ENCODE measurements around the gene LRP1B.

Gene LRP1B

DNA sequence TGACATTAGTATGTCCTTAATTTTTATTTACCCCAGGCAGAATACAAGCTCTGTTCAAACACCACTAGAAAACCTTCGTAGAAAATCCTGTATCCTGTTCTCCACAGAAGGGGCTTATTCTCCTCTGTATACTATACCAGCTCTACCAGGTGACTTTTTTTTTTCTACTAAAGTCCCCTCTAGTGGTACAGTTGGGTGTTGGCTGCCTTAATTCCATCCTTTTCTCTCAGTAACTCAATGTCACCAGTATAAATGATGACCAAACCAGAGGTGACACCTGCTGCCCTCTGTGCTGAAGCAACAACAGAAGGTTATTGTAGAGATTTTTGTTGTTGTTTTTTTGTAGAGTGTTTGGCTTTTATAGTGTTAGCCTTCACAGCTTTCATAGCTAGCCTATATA, 1322.0 kb downstream of the LRP1B start:
- no peak for DNase-seq (ENCODE audit: low spot score)

DNA sequence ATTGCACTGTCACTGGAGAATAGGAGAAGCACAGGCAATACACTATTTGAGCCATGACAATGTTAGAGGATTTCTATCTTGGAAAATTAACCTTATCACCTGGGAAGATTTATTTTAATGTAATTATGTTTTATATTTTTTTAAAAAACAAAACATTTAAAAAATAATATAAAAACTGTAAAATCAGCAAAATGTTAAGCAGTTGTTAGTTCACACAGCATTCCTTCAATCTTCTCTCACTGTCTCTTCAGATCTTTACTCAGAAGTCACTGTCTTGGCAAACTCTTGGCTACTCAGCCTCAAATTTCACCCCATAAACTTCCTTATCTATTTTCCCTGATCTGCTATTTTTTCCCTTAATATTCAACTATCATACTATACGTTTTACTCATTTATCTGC, 1322.6 kb downstream of the LRP1B start:
- DNase-seq (ENCODE audit: low spot score): no peak

DNA sequence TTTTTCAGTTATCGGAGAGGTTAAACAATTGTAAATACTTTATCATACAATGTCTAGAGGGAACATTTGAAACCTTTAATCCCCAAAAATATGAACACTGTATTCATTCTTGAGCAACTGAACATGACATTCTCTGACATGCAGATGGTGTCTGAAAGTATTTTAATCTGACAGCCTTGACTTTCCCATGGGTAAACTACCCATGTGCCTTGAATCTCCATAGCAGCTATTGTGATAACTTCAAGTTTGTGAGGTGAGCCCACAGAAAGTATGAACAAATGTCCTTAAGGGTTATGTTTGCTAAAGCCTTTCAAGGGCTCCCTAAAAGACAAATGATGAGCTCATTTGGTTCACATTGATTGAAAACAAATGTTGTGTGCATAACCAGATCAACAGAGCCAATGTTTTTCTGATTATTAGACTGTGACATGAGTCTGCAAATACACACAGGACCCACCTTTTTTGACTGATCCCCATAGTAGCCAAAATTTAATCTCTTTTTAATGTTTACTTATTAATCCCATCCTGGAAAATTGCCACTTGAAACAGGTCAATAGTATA, 1326.0 kb downstream of the LRP1B start:
- no peak for DNase-seq (ENCODE audit: low spot score)

DNA sequence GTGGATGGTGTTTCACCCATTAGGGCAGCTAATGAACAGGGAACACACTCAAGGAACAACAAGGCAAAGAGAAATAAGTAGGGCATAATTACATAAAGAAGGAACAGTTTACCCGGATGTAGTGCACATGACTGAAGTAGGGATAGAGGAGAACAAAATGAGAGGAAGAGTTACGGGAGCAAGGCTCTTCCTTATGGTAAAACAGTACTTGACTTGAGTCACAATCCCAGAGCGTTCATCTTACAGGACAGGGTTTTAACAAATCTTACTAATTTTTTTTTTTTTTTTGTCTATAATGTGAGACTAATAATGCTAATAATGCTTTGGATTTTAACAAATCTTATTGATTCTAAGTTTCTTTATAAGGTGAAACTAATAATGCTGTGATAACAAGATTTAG, 1329.5 kb downstream of the LRP1B start:
- no peak for DNase-seq (ENCODE audit: low spot score)

DNA sequence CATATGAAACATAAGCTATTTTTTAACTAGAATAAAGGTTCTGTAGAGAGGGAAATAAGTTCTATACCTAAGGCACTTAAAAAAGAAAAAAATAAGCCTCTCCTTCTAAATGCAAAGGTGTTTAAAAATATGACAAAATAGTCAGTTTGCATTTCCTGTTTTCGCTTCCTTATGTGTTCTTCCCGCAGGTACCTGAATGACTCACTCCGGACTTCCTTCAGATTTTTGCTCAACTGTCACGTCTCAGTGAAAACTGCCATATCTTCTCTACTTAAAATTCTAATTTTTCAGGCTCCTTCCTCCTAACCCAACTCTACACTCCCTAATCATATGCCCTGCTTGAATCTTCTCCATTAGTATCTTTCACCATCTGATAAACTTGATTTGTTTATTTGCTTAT, 1333.1 kb downstream of the LRP1B start:
- no peak for DNase-seq (ENCODE audit: low spot score)

DNA sequence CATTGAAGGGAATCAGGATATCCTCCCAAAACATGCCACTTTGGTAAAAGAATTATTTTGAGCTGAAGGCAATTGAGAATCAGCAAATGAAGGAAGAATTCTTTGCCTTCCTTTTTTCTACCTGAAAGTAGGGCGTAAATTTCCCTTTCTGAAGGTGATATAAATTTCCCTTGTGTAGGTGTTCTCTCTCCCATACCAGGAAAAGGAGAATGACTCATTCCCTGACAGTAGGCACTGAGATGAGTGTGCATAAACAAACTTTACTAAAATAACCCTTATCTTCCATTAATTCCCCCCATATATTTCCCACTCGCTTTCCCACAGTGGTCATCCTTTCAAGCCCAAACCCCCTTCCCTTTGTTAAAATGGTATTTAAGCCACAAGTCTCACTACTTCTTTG, 1339.0 kb downstream of the LRP1B start:
- no peak for DNase-seq (ENCODE audit: low spot score)

DNA sequence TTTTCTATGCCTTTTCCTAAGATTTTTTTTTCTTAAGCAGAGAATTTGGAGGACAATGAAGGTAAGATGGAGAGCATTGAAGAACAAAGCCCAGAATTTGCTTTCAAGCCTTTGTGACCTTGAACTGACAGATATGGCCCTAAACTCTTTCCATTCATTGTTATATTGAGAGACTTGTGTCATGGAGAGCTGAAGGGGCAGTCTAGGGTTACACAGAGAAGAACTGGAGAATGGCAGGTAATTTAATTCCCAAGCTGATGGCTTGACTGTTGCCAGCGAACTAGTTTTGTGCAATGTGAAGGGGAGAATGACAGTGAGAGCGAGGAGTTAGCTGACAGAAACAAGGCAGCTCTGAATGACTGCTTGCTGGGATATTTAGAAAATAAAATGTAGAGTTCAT, 1344.2 kb downstream of the LRP1B start:
- no peak for DNase-seq (ENCODE audit: low spot score)

DNA sequence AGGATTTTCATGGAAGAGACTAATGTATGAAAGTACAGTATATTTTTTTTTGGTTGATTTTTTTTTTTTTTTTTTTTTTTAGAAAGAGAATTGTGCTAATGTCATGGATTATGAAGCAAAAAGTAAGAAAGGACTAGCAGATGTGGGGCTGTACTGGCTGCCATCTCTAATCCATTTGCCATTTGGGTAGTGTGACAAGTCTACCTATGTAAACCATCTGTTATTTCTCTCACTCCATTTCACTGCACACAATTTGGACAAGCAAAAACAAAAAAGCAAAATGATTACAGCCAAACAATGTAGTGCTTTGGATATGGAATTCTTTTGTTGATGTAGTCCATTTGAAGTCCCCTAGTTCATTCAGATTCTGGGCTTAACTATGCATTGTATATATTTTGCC, 1355.4 kb downstream of the LRP1B start:
- DNase-seq (ENCODE audit: low spot score): no peak

DNA sequence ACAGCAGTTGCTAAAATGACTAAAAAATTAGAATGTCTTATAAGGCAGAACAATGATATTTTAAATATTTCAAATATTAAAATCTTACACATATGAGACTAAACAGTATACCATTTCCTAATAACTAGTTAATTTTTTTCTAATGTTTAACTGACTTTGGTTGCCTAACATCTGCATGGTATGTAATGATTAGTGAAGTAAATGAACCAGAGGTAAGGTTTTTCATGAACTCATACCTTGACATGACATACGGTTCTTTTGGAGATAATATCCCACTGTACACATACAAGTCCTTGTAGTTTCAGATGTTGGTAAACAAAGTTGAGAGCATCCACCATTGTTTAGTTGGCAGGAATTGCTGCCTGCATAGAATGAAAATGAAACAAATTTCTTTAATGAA, 1360.2 kb downstream of the LRP1B start:
- DNase-seq (ENCODE audit: low spot score): no peak

DNA sequence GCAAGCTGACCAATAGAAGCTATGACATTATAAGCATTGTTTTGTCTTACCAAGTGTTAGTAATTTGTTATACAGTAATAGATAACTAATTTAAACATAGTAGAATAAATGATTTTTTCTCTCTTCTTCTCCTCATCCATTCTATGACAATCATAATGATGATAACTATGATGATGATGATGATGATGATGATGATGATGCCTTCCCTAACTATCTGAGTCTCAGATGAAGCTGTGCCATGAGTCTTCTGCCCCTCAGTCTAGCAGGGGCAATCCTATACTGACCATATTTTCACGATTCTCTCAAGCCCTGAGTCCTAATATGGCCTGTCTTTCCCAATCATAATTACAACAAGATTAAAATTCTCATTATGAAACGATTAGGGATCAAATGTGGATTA, 1369.0 kb downstream of the LRP1B start:
- no peak for DNase-seq (ENCODE audit: low spot score)

DNA sequence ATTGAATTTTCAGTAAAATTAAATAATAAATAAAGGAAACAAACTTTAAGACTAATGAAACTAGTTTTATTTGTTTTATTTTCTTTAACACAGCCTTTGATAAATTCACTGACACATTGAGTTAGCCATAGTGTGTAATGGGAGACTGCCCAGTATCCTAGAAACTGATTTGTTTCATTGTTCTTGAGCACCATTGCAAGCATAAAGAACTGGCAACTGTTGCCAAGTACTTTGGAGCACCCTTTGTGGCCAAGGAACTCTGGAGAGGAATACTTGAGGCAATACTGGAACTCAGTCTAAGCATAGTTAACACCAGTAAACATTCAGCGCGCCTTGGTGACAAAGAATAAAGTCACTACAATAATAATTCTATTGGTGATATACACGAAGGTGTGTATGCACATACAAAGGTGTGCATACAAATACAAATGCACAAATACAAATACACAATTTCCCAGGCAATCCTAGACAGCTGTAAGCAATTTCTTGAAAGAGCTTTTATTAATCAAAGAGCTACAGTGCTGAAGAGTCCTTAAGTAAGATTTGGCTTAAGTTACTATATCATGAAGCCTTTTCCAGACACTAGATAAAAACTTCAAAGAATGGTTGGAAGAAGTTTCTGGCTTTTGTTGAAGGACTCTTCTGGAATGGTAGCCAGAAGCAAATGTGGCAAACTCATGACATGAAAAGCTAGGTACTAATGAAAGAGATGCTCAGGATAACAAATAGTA, 1371.2 kb downstream of the LRP1B start:
- DNase-seq (ENCODE audit: low spot score): no peak

DNA sequence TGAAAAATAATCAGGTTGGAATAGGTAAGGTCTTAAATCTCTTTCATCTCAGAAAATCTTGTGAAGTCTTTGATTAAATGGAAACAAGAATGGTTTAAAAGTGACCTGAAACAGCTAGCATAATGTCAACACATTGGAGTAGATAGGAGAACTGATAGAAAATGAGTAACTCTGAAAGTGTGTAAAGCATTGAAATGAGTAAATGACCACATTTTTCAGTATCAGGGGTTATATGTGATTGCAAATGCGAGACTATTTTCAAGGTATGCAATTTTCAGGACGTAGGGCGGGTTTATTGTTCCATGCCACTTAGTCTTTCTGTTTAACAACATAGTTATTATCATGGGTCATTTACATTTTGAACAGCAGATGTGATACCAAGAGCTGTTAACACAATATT, 1383.2 kb downstream of the LRP1B start:
- no peak for DNase-seq (ENCODE audit: low spot score)

DNA sequence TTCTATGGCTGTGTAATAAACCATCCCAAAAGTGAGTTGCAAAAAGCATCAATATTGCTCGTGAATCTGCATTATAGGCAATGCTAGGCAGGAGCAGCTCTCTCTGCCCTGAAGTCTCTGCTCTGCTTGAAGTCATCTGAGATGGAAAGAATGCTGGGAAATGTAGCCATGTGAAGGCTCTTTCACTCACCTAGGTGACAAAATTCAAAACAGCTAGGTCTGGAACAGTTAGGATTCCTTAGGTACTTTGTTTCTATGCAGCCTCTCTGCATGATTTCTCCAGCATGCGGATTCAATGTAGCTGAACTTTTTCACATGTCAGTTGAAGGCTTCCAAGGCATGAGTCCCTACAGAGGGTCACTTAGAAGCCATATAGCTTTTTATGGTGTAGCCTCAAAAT, 1383.7 kb downstream of the LRP1B start:
- DNase-seq (ENCODE audit: low spot score): no peak

DNA sequence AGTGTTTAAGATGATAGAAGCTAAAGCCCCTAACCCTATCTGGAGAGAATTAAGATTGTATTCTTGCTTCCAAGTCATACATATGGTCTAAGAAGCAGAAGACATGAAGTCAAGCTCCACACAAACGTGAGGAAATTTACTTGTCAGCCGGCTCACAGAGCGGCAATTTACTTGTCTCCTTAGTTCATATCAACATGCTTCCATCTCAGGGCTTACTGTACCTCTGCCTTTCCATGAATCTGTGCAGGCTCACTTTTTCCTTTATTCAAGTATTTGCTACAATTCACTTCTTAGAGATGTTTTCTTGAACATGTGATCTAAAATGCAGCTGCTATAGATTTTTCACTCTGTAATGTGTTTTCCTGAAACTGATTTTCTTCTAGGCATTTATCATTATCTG, 1386.4 kb downstream of the LRP1B start:
- no peak for DNase-seq (ENCODE audit: low spot score)

DNA sequence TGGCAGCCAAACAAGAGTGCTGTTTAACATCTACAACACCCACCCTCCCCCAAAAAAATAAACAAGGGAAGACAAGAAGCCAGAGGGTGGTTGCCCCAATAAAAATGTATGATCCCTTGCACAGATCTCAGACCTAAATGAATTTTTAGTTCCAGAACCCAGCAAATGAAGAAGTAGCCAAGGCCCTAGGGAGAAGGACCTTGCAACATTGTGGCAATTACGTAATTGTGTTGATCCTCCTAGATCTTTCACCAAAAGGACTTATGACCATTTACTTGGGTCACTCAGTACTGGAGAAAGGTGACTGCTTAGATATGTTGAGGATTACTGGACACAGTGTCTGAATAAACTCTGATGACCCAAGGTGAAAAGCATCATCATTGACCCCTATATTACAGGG, 1393.8 kb downstream of the LRP1B start:
- DNase-seq (ENCODE audit: low spot score): no peak

DNA sequence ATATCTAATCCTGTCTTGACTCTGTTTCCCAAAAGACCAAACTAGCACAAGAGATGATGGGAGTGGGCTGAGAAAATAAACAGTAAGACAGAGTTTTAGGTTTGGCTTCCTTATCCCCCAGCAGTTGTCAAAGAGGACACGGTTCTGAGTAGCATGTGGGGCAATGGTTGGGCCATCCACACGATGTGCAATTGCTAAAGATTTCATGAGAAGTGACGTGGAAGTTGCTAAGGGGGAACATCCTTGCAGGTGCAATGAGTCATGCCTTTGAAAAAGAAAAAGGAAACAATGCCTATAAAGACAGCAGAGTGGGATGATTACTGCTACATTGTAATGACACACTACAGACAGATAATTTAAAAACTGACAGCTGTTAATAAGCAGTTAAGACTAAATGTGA, 1395.8 kb downstream of the LRP1B start:
- DNase-seq (ENCODE audit: low spot score): no peak

DNA sequence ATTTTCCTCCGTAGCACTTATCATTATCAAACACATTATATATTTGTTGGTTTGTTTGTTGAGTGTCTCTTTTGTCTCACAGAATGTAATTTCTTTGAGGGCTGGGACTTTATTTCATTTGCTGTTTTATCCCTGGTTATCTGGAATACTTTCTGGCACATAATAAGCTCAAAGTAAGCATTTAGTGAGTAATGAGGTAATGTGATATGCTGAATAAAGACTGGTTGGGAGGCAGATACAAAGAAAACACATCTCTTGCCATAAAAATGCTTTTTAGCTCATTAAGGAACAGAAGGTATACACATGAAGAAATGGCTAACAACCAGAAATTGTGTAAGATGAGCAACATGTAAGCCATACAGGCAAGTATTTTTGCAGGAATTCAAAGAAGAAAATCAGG, 1411.8 kb downstream of the LRP1B start:
- DNase-seq (ENCODE audit: low spot score): no peak

DNA sequence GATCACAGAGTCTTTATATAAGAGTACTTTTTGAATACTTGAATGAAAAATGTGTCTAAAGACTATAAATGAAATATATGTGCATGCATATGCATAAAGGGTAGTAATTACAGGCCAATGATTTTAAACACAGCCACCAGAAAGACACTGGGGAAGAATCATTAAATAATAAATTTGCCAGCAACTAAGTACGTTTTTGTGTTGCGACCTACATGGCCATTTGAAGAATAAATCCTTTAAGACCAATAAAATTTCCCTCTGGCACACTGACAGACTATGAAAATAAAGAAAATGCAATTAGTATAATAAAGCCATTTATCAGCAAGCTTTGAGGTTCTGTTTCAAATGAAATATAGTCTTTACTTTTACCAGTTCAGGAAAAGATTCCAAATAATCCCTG, 1413.3 kb downstream of the LRP1B start:
- DNase-seq (ENCODE audit: low spot score): no peak

DNA sequence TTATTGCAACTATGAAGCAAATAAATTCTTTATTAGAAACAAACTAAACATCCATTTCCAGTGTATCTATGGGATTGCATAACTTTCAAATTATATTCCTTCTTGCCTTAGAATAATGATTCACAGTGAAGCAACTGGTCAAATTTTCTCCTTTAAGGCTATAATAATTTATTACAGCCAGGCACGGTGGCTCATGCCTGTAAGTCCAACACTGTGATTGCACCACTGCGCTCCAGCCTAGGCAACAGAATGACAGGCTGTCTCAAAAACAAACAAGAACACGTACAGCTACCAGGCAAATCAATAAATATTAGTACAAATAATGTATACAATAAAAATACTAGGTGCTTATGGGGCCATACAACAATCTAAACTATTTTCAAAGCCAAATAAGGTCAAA, 1416.2 kb downstream of the LRP1B start:
- no peak for DNase-seq (ENCODE audit: low spot score)

DNA sequence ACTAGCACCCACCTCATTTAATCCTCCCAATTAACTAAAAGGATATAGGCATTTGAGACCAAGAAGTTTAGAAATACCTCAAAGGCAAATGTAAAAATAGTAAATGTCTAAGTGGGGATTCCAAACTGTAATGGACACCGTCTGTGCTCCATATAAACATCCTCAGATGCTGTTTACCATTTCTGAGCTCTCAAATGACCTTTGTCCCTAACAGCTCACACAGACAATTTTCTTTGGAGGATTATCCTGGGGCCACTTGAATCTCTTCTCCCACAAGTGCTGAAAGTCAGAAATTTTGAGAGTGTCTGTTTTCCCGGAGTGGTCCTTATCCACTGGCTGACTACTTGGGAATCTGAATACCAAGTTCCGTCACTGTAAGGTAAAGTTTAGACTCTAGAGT, 1418.9 kb downstream of the LRP1B start:
- DNase-seq (ENCODE audit: low spot score): no peak

DNA sequence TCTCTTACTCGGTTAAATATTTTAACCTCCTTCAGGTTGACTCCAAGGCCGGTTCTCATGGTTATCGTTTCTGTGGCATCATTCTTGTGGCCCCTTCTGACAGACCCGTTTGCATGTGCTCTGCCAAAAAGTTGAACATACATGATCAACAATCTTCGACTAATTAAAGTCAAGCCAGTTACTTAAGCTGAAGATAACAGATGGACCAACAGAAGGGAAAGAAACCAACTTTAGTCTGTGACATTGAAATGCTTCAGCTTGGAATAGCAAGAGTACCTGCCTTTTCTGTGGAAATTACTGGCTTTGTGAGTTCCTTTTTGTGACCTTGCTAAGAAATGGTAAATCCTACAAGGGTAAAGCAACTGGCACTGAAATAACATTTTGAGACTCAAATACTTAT, 1429.1 kb downstream of the LRP1B start:
- DNase-seq (ENCODE audit: low spot score): no peak

DNA sequence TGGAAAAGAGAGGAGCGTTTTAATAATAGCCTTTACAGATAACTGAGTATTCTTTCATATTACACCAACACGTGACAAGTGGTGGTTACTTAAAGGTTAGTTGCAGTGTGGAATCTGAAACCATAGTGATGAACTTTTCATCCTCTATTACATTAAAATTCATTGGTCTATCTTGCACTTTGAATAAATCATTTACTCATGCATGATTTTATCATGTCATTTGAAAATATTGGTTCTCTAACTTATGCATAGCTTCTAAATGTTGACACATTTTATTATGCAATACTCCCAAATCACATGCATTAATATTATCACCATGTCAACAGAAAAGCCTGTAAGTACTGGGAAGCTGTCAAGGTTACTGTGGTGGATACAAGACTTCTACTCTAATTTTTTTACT, 1432.2 kb downstream of the LRP1B start:
- DNase-seq (ENCODE audit: low spot score): no peak

DNA sequence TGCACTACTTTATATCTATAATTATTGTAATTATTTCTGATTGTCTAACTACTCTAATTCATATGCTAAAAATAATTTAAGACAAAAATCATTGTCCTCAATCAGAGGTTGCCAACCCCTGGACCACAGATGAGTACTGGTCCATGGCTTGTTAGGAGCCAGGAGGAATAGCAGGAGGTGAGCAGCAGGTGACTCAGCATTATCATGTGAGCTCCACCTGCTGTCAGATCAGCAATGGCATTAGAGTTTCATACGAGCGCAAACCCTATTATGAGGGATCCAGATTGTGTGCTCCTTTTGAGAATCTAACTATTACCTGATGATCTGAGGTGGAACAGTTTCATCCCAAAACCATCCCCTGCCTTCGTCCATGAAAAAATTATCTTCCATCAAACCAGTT, 1434.4 kb downstream of the LRP1B start:
- no peak for DNase-seq (ENCODE audit: low spot score)

DNA sequence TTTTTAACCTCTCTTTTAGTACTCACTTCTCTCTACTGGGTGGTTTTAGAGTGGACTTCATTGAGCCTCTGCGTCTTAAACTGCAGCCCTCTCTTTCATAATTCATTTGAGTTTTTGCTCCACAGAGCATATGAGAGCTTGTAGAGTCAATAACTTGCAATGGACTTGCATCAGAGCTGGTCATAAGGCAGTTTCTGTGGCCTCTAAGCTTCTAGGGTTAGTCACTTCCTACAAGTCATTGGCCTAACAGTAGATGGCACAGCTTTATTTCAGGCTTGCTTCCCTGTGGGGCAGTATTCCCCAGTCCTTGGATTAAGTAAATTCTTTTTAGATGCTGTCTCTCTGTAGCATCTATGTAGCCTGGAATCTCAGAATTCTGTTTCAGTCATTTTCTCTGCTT, 1435.7 kb downstream of the LRP1B start:
- DNase-seq (ENCODE audit: low spot score): no peak
